Measurements from ENCODE around the gene RAB4B. TPM values are rescaled to one million over a fixed set of nuclear protein-coding genes. Genes with fewer than 3 reads are reported as not detected.

RAB4B gene
- total RNA-seq, 4 donors from 2014 or later = 22.9 to 26.6 (median 23.2) TPM

DNA sequence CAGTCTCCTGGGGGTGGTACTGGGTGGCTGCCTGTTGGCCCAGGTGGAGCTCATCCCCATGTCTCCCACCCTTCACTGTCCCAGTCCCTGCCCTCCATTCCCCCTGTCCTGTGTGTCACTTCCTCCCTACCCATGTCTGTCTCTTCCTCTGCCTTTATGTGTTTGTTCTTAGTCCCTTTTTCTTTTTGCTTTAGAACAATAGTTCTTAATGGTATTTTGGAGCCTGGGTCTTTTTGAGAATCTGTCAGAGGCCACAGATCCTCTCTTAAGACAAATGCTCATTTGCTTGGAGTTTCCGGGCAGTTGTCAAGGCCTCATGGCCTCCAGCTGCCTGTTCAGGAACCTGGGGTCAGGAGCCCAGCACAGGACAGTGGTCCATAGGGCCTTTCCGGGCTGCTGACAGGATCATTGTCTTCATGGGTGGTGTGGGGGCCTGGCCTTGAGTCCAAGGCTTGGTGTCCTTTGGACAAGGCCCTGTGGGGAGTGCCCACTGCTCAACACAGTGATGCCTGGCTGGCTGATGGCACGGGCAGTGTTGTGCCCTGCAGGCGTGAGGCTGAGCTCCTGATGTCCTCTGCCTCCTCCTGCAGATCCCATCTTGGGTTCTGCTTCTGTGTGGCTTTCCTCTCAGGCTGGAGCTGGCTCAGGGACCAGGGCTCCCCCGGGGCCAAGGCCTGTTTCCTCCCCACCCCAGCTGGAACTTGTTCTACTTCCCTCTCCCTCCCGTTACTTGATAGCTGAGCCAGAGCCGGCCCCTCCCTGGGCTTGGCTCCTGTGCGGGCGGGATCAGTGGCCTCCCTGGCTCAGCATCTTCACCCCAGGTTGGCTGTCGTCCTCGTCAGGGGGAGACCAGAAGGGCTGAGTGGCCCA, 24.5 kb downstream of the RAB4B start:
- Histone ChIP-seq H3K4me3 (peak overlapping the region; percentile 27 to 98 (median 62)), H3K9me3 (no peaks in the 10 kb centered on the region), H3K27ac (replicated peaks in 1 of 4) (peak overlapping the region; percentile 78 to 99 (median 96)), H3K27me3 (no peaks in the 10 kb centered on the region), H3K36me3 (peaks cover 10 to 33% (median 24%) of the 10 kb centered on the region in 4 donors), H3K4me1 (peaks cover 81 to 86% (median 85%) of the 10 kb centered on the region in 4 donors)
- no peak for DNase-seq (ENCODE audit: extremely low spot score)
- intact Hi-C loops (cut with DNase I) = loop anchor here (5.0 kb wide), 1 partner anchor 140 kb away; no protein-coding TSS in a partner anchor
- TF ChIP-seq EP300 (IDR thresholded peaks at IDR 0.05) (no peak), POLR2A (IDR thresholded peaks at IDR 0.05; ENCODE audit: low read depth) (no peak), CTCF (IDR thresholded peaks at IDR 0.05) (no peak), POLR2AphosphoS5 (IDR thresholded peaks at IDR 0.05) (peak; percentile 37 to 39)
- WGBS = 19% methylated on average over 9 of the region's 11 CpGs

DNA sequence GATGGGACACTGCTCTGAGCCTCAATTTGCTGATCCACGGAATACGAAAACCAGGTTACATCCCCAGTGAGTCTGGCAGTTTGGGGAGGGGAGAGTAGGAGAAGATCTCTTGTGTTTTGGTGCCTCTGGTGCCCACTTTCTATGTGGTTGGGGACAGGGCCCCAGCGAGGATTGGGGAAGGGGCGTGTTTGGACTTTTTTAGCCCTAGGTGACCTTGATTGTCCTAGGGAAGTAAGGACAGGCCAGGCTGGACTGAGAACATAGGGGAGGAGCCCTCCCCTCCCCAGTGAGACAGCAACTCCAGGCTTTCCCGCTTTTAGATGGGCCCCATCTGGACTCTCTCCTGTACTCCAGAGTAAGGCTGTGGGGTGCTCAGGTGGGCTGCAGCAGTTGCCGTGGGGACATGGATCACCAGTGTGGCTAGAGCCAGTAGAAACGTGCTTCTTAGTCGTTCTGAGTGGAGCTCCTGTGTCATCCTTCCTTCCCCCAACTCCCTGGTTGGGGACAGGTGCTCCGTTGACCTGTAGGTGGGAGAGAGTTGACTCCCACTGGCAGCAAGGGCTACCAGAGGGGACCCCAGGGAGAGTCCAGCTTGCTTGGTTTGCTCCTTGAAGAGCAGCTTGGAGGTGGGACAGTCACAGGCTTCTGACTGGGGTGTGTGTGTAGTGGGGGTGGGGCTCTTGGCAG, 25.3 kb downstream of the RAB4B start:
- Histone ChIP-seq H3K27ac (replicated peaks in 1 of 4) (peak overlapping the region; percentile 78 to 99 (median 96)), H3K36me3 (peaks cover 10 to 41% (median 32%) of the 10 kb centered on the region in 4 donors), H3K9me3 (no peaks in the 10 kb centered on the region), H3K27me3 (no peaks in the 10 kb centered on the region), H3K4me1 (peaks cover 84 to 85% (median 84%) of the 10 kb centered on the region in 4 donors), H3K4me3 (peak overlapping the region; percentile 27 to 98 (median 62))
- TF ChIP-seq CTCF (IDR thresholded peaks at IDR 0.05) = no peak
- peak in 1 of 2 donors; percentile 17 for TF ChIP-seq POLR2AphosphoS5 (IDR thresholded peaks at IDR 0.05)
- 43% methylated on average over 3 of the region's 9 CpGs for WGBS
- intact Hi-C loops (cut with DNase I) = loop anchor here (5.0 kb wide), 1 partner anchor 141 kb away; no protein-coding TSS in a partner anchor
- DNase-seq (ENCODE audit: extremely low spot score) = no peak

DNA sequence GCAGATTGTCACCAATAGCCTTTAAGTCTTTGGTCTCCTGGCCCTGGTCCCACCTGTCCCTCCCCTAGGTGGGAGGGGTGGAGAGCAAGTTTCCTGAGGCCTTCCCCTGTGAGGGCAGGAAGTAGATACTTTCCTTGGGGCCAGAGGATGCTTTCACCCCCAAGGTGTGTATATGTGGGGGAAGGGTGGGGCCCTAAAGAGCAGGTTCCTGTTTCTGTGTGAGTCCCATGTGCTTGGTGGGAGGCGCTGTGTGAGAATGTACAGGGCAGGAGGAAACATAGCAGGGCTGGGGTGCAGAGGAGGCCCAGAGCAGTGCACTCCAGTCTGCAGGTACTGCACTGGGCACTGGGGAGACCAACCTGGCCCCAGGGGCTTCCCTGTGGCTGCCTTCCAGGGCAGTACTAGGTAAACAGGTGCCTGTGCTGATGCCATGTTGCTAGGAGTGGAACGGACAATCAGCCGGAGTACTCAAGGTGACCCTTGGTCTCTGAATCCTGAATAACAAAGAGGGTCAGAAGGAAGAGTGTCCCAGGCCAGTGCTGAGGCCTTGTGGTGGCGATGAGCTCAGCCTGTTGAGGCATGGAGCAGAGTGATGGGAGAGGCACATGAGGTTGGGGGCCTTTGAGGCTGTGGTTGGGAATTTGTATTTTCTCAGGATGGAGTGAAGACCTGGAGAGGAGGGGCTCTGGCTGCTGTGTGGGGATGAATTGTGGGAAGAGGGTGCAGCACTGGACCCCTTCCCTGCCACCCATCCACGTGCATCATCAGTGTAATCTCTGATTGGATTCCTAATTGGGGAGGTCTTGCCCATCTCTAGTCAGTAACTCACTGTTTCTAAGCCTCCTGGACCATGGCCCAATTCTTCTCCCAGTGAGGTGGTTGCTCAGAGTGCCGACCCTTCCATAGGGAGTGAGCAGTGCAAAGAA, 26.1 kb downstream of the RAB4B start:
- Histone ChIP-seq H3K9me3 (no peaks in the 10 kb centered on the region), H3K4me3 (peak overlapping the region; percentile 27 to 98 (median 62)), H3K27ac (replicated peaks in 1 of 4) (peak overlapping the region; percentile 78 to 99 (median 96)), H3K36me3 (peaks cover 10 to 49% (median 40%) of the 10 kb centered on the region in 4 donors), H3K4me1 (peaks cover 89 to 93% (median 92%) of the 10 kb centered on the region in 4 donors), H3K27me3 (no peaks in the 10 kb centered on the region)
- 81% methylated on average over 5 of the region's 6 CpGs for WGBS
- no peak for DNase-seq (ENCODE audit: extremely low spot score)
- TF ChIP-seq POLR2AphosphoS5 (IDR thresholded peaks at IDR 0.05) = no peak
- TF ChIP-seq CTCF (IDR thresholded peaks at IDR 0.05) = no peak
- TF ChIP-seq POLR2A (IDR thresholded peaks at IDR 0.05; ENCODE audit: low read depth) = no peak
- TF ChIP-seq EP300 (IDR thresholded peaks at IDR 0.05) = no peak
- intact Hi-C loops (cut with DNase I) = loop anchor here (5.0 kb wide), 1 partner anchor 142 kb away; no protein-coding TSS in a partner anchor

GRCh38 chr19:40804783-40805242, 26.8 kb downstream of the RAB4B start:
- H3K27ac ChIP-seq (replicated peaks in 1 of 4) = peak overlapping the region; percentile 78 to 99 (median 96)
- H3K27me3 ChIP-seq = no peaks in the 10 kb centered on the region
- peaks cover 95 to 99% (median 99%) of the 10 kb centered on the region in 4 donors for H3K4me1 ChIP-seq
- 65% methylated on average over 7 of the region's 7 CpGs for WGBS
- no peak for TF ChIP-seq POLR2A (IDR thresholded peaks at IDR 0.05; ENCODE audit: low read depth)
- TF ChIP-seq POLR2AphosphoS5 (IDR thresholded peaks at IDR 0.05) = no peak
- TF ChIP-seq CTCF (IDR thresholded peaks at IDR 0.05) = no peak
- TF ChIP-seq EP300 (IDR thresholded peaks at IDR 0.05) = no peak
- no peak for DNase-seq (ENCODE audit: extremely low spot score)
- intact Hi-C loops (cut with DNase I) = loop anchor here (5.0 kb wide), 1 partner anchor 143 kb away; no protein-coding TSS in a partner anchor
- peaks cover 10 to 56% (median 46%) of the 10 kb centered on the region in 4 donors for H3K36me3 ChIP-seq
- no peaks in the 10 kb centered on the region for H3K9me3 ChIP-seq
- H3K4me3 ChIP-seq = no peak overlapping the region

Data from esophagus muscularis mucosa (tissue), 4 donors.